Stimulated activated CD8-positive, alpha-beta memory T cell treated with anti-CD3 and anti-CD28 coated beads, Interleukin-7, amount 100 ng/mL, for 48 hours (primary cell): ENCODE measurements around the gene GLS.

ENCODE experiments used
- DNase-seq, 2 donors: peaks; one replicate each; pipeline ENCODE4 v3.0.0-alpha.2; 2020; ENCODE audit warnings: low read depth in 1 of 2; ENCODE audit errors: extremely low read depth in 1 of 2

GLS gene

DNA sequence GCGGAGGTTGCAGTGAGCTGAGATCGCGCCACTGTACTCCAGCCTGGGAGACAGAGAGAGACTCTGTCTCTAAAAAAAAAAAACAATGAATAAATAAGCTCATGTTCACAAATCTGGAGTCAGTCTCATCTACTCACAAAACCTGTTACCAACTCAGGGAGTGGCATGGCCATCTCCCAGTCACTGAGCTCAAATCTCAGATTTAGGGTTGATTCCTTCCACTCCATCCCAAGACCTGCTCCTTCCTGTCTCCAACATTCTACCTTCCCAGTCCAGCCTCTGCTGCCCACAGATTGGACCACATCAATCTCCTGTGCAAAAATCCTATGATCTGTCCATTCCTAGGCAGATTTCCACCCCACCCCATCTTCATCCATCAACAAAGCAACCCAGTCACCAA is 131.7 kb downstream of the GLS start:
- DNase-seq: no peak

DNA sequence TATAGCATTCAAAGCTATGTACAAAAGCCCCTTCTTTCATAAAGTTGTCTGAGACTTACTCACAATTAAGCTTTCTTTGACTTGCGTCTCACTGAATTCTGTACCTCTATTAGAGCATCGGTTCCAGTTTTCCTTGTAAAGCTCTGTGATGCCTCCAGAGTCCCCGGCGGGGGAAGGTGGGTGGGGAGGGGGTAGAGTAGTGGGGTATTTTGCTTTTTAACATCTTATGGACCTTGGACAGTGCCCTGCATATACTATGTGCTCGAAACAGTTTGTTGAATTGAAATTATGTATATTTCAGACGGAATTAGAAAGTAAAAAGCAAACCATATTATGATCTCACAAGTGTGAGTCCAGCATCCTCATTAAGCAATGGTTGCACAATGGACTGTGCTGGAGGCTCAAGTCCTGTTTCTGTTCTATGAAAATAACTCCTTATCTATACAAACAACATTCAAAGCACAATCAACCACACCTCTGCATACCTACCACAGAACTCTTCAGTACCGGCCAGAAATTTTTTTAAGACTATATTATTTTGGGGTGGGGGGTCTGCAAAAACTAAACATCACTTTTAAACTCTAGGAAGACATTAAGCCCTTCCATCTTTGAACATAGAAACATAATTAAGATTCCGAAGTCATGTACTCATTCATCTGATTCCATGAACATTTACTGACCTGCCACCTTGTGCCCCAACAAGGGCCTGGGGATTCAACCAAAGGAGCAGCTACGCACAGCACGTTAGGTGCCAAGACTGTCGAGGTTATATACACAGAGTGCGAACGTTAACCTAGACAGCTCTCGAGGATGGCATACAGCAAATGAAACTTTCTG is 132.4 kb downstream of the GLS start:
- DNase-seq: no peak

DNA sequence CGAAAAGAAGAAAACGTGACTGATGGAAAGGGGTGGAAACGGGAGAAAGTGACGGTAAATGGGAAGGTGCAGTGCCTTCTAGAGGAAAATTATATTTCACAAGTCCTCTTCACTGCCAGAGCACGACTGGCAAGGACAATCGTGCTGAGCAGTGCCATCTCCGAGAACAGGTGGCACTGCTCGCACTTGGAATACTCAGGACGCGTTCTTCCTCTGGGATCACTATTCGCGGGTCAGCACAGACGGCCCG is 133.0 kb downstream of the GLS start:
- no peak for DNase-seq

DNA sequence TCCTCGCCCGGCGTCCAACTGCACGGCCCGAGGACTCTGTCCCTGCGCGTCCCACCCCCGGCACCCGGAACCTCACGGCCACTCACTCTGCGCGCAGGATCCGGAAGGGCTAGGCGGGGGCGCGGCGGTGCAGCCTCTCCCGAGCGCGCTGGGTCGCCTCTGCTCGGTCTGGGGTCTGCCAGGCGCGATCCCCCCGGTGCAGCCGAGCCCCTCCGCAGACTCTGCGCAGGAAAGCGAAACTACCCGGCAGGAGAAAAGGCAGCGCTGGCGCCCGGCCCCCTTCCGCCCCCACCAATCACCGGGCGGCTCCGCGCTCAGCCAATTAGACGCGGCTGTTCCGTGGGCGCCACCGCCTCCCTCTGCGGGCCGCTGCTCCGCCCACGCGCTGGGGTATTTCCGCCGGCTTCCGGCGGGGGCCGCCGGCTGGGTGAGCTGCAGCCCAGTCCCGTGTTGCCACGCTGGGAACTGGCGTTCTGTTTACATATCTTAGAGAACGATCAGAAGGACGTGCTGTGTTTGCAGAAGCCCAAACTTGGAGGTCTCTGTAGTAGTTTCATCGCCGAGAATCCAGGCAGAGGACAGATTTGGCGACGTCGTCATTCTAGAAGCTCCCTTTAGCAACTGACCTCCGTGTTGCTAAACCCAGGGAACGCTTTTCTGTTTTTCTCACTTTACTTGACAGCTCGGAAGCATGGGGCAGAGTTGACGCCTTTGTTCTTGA is 133.5 kb downstream of the GLS start, which contains the start of gene STAT1:
TSS of gene STAT1 (minus strand) at position 240 of the 721 bp plus-strand sequence. CDS start 4,168 bp downstream, outside the sequence.
- peak; percentile 88 to 95 for DNase-seq

DNA sequence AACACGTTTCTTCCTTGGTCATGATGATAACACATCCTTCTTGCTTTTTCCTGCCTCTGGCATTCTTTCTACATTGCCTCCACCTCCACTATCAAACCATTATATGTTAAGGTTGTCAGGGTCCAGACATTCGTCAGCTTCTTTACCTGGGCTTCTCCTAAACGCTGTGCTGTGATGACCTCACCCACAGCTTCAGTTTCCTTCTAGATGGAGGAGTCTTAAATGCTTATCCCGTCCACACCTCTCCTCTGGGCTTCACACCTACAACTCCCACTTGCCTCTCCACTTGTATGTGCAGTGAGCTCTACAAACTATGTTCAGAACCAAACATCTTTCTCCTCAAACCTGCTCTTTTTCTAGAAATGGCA is 134.0 kb downstream of the GLS start:
- no peak for DNase-seq
